GM12864 (cell line): ENCODE results near the gene CUEDC1.

Experiments used
- DNase-seq: peaks from one replicate; pipeline ENCODE4 v3.0.0-alpha.2; 2011; ENCODE audit warnings: low read depth
- H3K4me3 ChIP-seq: 2 replicates; pipeline ENCODE4 v1.5.1; 2011; ENCODE audit warnings: mild to moderate bottlenecking, low read depth, low read length, control low read depth
- CTCF ChIP-seq: IDR thresholded peaks from 2 replicates; pipeline ENCODE4 v1.5.1; 2011; ENCODE audit warnings: low read depth, mild to moderate bottlenecking, moderate library complexity, low read length, control low read depth, inconsistent platforms; ENCODE audit errors: missing control alignments

The CUEDC1 gene

GRCh38 chr17:57956291-57957119 lies 1.3 kb upstream of the CUEDC1 start:
- peak; percentile 78 for DNase-seq
- H3K4me3 ChIP-seq: no peak overlapping the region
- TF ChIP-seq CTCF: no peak

- no peak for DNase-seq
- no peak for TF ChIP-seq CTCF
- peak overlapping the region; percentile 49 for H3K4me3 ChIP-seq
Measured at GRCh38 chr17:57954397-57955182, 622 bp downstream of the CUEDC1 start.

DNA sequence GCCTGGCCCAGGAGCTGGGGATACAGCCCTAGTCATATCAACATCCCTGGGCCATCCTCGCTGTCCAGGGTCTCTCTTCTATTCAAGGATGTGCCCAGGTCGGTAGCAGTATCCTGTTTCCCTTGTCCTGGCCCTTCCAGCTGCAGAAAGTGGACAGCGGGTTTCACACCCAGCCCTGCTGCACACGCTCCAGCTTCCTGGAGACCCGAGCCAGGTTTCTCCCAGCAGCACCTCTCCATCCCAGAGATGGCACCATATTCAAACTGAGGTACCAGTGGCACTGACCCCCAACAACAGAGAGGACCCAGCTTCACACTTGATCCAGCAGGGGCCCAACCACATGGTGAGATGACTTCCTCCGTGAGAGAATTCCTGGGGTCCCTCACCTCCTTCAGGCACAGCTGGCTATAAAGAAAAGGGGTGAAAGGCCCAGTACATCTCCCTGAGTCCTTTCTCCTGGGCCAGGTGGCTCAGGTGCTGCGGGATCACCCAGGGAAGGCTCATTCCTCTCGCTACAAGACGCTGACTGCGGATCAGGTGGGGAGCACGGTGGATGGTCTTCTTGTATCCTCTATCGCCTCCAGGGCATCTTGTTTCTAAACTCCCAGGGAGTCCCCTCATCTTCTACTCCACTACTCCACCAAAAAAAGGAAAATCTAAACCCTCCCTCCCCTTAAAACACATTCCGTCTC lies 1.4 kb downstream of the CUEDC1 start:
- DNase-seq: no peak
- H3K4me3 ChIP-seq: no peak overlapping the region

GRCh38 chr17:57953219-57953618 lies 2.0 kb downstream of the CUEDC1 start:
- no peak overlapping the region for H3K4me3 ChIP-seq
- TF ChIP-seq CTCF: no peak
- DNase-seq: no peak

More for the DNA sequence above, 1.4 kb downstream of the CUEDC1 start:
- no peak for TF ChIP-seq CTCF

GRCh38 chr17:57949649-57950048 lies 5.6 kb downstream of the CUEDC1 start:
- no peak overlapping the region for H3K4me3 ChIP-seq
- TF ChIP-seq CTCF: no peak
- no peak for DNase-seq

DNA sequence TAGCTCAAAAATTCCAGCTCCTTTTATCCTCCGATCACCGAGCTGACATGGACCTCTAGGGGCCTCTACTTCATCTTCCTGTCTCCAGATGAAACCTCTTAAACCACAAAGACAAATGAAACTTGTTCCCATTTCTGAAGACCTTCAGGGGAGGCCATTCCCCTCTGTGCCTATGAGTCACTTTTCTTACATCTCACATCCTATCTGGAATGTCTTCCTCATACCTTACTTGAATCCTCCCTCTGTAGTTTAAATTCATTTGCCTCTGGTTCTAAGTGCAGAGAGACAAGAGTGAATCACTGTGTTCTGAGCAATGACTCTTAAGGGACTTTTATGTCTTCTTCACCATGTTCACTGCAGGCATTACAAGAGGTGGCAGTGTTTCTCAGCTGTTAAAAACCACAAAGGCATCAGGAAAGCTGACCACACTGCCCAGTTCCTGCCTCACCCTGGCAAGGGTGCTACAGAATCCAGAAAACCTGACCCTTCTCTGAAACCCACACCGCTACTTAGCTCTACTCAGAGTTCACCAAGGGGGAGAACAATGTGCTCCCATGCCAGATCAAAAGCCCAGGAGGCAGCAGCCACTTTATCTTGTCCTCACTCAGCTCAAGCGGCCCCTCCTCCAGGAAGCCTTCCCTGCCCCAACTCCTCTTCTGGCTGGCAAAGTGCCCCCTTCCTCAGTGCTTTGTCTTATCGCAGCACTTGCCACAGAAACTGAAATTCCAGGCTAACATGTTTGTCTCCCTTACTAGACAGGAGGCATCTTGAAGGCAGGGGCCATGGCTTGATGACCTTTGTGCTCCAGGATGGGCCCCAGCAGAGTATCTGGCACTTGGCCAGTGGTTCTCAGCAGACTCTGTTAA lies 6.4 kb downstream of the CUEDC1 start:
- TF ChIP-seq CTCF: no peak
- no peak overlapping the region for H3K4me3 ChIP-seq
- DNase-seq: no peak
